GF-D8 (cell line): Measurements from ENCODE around the gene BRS3.
A peak's percentile ranks its signal among the peaks of the same experiment; 100 is the strongest.
"Not testable (repeated sequence)": the region's sequence is repeated elsewhere in the genome, so short reads cannot be mapped to it uniquely, and the experiment has no call there.

ENCODE experiments used
- DNase-seq: peaks from one replicate; lab custom pipeline; 2025; lab: John Stamatoyannopoulos, UW

The BRS3 gene

GRCh38 chrX:136487647-136488046 is at the start of gene BRS3:
Gene BRS3, plus strand, starts transcription at chrX:136487947. Its CDS starts 168 bp downstream, at chrX:136488115.
- DNase-seq, result no peak

DNA sequence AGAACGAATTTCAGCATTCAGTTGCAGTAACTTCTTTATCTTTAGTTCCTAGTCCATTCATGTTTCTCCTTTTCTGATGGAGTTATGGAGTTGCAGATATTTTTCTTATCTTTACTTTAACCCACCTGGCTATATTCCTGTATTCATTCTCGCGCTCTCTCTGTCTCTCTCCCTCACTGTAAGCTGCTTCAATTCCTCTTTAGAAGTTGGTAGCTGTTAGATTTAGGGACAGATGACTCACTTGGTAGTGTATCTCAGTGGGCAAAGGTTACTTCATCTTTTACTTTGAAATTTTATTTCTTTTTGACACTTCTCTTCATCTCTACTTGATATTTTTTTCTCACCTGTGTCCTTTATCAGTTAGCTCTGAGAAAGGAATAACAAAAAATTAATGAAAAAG is 49.6 kb upstream of the BRS3 start:
- no peak for DNase-seq

GRCh38 chrX:136445674-136446073 is 42.1 kb upstream of the BRS3 start:
- DNase-seq, result not testable (repeated sequence)

- no peak for DNase-seq
Measured at GRCh38 chrX:136446208-136446607, 41.5 kb upstream of the BRS3 start.

GRCh38 chrX:136447308-136447707 is 40.4 kb upstream of the BRS3 start:
- no peak for DNase-seq

GRCh38 chrX:136447968-136448367 is 39.8 kb upstream of the BRS3 start:
- DNase-seq, result no peak

GRCh38 chrX:136450050-136450830 is 37.5 kb upstream of the BRS3 start:
- no peak for DNase-seq

DNA sequence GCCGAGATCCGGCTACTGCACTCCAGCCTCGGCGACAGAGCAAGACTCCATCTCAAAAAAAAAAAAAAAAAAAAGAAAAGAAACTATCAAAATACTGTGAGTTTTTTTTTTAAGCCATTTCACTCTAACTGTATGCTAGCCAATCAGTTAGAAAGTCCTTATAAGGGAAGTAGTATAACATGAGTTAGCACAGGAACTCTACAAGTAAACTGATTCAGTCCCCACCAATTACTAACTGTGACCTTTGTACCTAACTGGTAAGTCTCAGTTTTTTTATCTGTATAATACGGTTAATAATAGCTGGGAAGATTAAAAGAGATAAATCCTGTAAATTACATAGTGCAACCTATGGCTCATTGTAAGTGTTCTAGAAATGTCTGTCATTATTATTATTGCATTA is 35.1 kb upstream of the BRS3 start:
- DNase-seq, result no peak

DNA sequence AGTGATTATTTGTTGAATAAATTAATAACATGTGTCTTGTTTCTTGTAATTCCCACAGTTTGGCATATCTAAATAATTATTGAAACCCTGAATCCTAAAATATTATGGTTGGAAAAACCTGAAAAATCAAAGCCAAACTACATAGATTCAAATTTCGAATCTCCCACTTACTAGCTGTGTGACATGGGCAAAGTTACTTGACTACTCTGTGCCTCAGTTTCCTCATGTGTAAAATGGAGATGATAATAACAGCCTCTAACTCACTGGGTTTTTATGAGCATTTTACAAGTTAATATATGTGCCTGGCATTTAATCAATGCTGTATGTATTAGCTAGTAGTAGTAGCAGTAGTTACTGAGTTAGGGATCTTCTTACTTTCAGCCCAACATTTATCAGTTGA is 34.6 kb upstream of the BRS3 start:
- DNase-seq, result no peak

DNA sequence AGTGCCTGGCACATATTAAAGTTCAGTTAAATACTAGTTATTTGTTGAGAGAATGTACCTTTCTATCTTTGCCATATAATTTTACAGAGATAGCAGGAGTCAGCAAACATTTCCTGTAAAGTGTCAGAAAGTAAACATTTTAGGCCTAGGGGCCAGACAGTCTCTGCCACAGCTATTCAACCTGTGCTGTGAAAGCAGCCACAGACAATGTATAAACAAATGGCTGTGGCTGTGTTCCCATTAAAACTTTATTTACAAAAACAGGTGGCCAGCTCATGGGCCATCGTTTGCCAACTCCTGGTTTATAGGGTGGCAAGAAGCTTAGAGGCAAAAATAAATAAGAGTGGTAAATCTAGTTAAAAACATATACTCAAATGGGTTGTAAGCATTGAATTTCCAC is 34.0 kb upstream of the BRS3 start:
- DNase-seq, result no peak

- no peak for DNase-seq
Measured at GRCh38 chrX:136456133-136456532, 31.6 kb upstream of the BRS3 start.

GRCh38 chrX:136457303-136457917 is 30.3 kb upstream of the BRS3 start:
- no peak for DNase-seq

GRCh38 chrX:136464589-136464988 is 23.2 kb upstream of the BRS3 start:
- DNase-seq, result no peak

DNA sequence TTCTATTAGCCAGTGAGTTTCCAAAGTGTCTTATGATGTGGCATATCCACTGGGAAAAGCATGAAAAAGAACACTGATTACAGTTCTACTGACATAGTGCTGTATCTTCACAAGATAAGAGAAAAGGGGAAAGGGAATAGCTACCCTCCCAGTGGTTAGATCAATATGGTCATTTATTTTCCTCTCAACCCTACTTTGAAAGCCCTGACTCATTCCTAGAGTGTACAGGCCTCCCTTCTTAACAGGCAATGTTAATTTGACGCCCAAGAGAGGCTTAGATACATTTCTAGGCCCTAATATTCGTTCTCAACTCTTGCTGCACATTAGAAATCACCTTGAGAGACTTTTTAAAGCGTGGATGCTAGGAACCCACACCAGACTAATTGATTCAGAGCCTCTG is 20.4 kb upstream of the BRS3 start:
- no peak for DNase-seq

DNA sequence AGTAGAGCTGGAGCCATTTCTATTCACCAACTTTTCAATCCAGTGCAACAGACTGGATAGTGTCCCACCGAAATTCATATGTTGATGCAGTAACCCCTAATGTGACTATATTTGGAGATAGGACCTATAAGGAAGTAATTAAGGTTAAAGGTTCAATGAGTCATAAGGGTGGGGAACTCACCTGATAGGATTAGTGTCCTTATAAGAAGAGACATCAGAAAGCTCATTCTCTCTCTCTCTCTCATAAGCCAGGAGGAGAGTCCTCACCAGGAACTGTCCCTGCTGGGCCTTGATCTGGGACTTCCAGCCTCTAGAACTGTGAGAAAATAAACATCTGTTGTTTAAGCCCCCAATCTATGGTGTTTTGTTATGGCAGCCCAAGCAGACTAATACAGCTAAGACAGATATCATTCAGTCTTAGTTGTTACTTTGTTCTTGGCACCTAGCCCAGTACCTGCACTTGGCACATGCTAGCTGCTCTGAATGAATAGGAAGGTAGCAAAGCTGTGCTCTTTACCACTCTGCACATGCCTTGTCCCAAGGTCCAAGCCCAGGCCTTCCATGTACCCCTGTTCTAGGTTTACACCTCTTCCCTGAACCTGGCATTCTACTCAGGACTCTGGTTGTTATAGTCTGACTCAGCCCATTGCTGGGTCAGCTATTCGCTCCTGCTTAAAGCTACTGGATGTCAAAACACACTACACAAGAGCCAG is 19.2 kb upstream of the BRS3 start:
- DNase-seq, result no peak

- peak; percentile 56 for DNase-seq
Measured at GRCh38 chrX:136473663-136474062, 14.1 kb upstream of the BRS3 start.

GRCh38 chrX:136475236-136475635 is 12.5 kb upstream of the BRS3 start:
- no peak for DNase-seq

DNA sequence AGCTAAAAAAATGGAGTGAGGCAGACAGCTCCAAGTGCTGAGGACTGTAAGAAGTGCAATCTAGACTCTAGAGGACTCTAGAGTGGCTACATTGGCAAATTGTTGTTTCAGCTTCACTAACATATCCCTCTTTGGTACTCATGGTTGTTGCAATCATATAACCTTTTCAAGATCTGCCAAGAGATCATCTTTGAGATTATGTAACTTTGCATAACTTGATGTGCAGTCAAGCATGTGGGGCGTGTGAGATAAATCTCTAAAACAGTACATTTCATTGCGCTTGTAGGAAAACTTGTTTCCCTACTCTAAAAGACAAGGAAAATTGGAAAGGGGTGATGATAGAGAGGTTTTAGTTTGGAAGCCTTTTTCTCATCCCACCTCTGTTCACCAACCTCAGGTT is 11.2 kb upstream of the BRS3 start:
- DNase-seq, result peak; percentile 18

GRCh38 chrX:136477026-136477425 is 10.7 kb upstream of the BRS3 start:
- no peak for DNase-seq

DNA sequence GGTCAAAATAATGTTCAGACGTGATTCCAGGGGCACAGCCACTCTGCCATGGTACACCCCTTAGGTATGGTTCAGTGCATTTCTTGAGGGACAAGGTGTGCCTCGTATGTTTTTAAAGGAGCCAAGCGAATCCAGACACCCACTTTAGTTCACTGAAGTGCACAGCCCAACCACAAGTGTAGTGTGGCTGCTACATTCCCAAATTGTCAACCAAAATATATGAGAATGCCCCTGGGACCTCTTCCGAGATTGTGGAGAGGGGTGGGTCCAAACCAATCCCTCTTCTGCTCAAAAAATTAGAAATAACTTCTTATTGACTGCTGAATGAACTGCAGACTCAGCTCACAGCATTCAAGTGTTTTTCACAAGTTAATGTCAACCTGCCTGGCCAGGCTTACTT is 7.4 kb upstream of the BRS3 start:
- no peak for DNase-seq

DNA sequence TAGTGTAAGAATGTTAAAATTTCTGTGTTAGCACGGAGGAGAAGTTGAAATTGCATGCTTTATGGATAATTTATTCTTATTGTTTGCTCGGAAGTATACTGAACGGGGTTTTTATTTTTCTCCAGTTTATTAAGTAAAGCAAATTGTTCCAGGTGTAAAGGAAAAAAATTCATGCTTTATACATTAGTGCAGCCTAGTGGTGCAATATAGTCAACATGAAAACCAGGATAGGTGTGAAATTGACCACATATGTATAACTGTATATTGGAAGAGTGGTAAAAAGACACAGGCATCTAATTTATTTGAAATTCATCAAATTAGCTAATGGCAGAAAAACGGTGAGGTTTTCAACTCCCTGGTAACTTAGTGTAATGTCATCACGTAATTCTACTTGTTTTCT is 959 bp downstream of the BRS3 start:
- no peak for DNase-seq

- DNase-seq, result no peak
Measured at GRCh38 chrX:136491832-136492231, 4.1 kb downstream of the BRS3 start.

DNA sequence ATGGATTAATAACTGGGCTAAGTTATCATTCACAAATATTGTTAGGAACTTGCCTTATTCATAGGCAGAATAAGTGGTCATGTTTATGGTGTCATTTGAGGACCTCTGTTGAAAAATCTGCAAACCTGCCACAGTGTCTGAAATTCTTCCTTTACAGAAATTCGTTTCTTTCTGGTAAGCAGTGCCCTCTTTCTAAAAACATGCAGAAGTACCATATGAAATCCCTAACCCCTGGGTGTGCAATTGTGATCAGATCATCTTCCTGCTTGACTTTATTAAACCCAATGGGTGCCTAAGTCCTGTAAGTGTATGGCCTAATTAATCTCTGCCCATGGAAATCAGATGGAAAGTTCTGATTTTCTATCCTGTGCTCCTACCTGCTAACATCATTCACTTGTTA is 5.3 kb downstream of the BRS3 start:
- DNase-seq, result peak; percentile 16
